Thyroid gland (tissue), 4 donors: ENCODE results near the gene ZNF423. TPM values are rescaled to one million over a fixed set of nuclear protein-coding genes. Genes with fewer than 3 reads are reported as not detected.

ENCODE experiments used
- DNase-seq, 2 donors: peaks; one replicate each; pipeline ENCODE4 v3.0.0-alpha.2; 2019
- H3K27ac ChIP-seq, 3 donors: fragments of 200-600 bp; sonication (generic); 1 replicate in 2 of 3; 2 replicates in 1 of 3; pipeline ENCODE4 v1.5.1; 2016 to 2019; ENCODE audit warnings: mild to moderate bottlenecking in 1 of 3, moderate library complexity in 1 of 3
- H3K27me3 ChIP-seq: fragments of 200-600 bp; sonication (generic); one replicate; pipeline ENCODE4 v1.5.1; 2019
- H3K36me3 ChIP-seq, 2 donors: fragments of 200-600 bp; sonication (generic); one replicate each; pipeline ENCODE4 v1.5.1; 2016 to 2019
- H3K4me1 ChIP-seq, 2 donors: fragments of 200-600 bp; sonication (generic); one replicate each; pipeline ENCODE4 v1.5.1; 2017 to 2019
- H3K4me3 ChIP-seq, 3 donors: fragments of 200-600 bp; sonication (generic); replicated peaks in 1 of 3; 1 replicate in 2 of 3; 2 replicates in 1 of 3; pipeline ENCODE4 v1.5.1; 2016; ENCODE audit warnings: mild to moderate bottlenecking in 1 of 3
- H3K9me3 ChIP-seq: fragments of 200-600 bp; sonication (generic); one replicate; pipeline ENCODE4 v1.5.1; 2017
- CTCF ChIP-seq, 6 experiments: fragments of 200-600 bp in 3 of 6; fragments of 450-650 bp in 3 of 6; sonication (generic) in 3 of 6; IDR thresholded peaks; one replicate each; pipeline ENCODE4 v1.5.1; 2016 to 2019; ENCODE audit warnings: antibody characterized with exemption in 6 of 6, mild to moderate bottlenecking in 2 of 6, inconsistent platforms in 1 of 6, moderate library complexity in 1 of 6
- POLR2A ChIP-seq, 2 donors: fragments of 450-650 bp; IDR thresholded peaks; one replicate each; pipeline ENCODE4 v1.6.1; 2017; ENCODE audit warnings: antibody characterized with exemption in 2 of 2, mild to moderate bottlenecking in 2 of 2, moderate library complexity in 1 of 2
- WGBS, 2 donors: methylation state at CpG; one replicate each; pipeline ENCODE4 v1.1.5; 2017; 5-methylcytosine and 5-hydroxymethylcytosine counted together
- intact Hi-C: fragments of 100-400 bp; cut with DNase I; formaldehyde crosslinking; loops from one replicate; pipeline ENCODE4 v1.15.1; 2023
- total RNA-seq, 4 donors: library from RNA; depleted of rRNA; stranded (reverse); fragments of >200 nt; gene quantifications; one replicate each; pipeline ENCODE4 v1.2.3, GENCODE V29; 2016

Gene ZNF423
- total RNA-seq, 4 donors from 2014 or later = 7.4 to 10.0 (median 8.5) TPM

DNA sequence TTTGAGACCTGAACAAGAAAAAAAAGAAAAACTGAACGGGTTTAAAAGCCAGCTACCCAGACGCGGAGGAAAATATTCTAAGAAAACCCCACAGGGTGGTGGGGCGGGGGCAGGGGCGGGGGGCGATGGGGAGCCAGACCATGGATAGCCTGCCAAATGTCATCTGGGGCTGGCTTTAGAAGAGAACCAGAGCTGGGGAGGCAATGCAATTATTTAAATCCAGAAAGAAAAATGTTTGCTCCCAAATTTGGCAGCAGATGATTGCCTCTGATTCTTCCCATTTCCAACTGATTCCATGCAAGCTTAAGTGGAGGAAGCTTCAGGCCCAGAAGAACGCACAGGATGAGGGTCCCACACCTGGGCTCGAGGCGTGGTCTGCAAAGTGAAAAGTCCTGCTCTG, 34.8 kb downstream of the ZNF423 start:
- H3K4me1 ChIP-seq = peaks cover 0 to 16% of the 10 kb centered on the region in 2 donors
- no peak overlapping the region for H3K4me3 ChIP-seq
- TF ChIP-seq CTCF (IDR thresholded peaks at IDR 0.05) (no peak), POLR2A (IDR thresholded peaks at IDR 0.05) (no peak)
- no peaks in the 10 kb centered on the region for H3K9me3 ChIP-seq
- WGBS, 2 donors = 80 to 86% methylated on average over 9 of the region's 9 CpGs
- no peak for DNase-seq
- H3K27me3 ChIP-seq = no peaks in the 10 kb centered on the region
- intact Hi-C loops = no loop called here
- no peaks in the 10 kb centered on the region for H3K36me3 ChIP-seq
- H3K27ac ChIP-seq = no peak overlapping the region

DNA sequence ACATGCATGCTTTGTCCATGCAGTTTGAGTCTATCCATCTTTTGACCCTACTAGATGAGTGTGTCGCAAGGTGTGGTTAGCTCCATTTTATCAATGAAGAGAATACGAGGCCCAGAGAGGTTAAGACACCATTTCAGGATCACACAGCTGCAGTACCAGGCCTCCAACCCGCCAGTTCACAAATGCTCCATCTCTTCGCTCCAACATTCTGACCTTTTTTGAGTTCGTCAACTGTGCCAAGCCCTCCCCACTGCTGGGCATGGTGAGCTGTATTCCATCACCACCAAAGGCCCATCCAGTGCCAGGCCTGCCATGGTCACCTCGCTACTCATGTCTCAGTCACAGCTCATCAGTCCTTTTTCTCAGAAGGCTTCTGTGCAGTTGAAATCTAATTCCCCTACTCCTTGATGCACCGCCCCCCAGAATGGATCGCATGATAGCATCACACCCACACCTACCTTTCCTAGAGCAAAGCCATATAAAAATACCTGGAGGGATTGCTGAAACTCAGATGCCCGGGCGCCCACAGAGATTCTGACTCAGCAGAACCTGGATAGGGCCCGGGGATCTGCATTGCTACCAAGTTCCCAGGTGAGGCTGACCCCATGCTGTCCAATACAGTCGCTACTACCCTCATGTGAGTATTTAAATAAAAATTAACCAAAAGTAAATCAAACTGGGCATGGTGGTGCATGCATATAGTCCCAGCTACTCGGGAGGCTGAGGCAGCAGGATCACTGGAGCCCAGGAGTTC, 38.0 kb downstream of the ZNF423 start:
- intact Hi-C loops = no loop called here
- Histone ChIP-seq H3K27me3 (no peaks in the 10 kb centered on the region), H3K36me3 (no peaks in the 10 kb centered on the region), H3K4me1 (peaks cover 0 to 6% of the 10 kb centered on the region in 2 donors), H3K9me3 (no peaks in the 10 kb centered on the region), H3K4me3 (no peak overlapping the region), H3K27ac (no peak overlapping the region)
- DNase-seq = no peak
- TF ChIP-seq POLR2A (IDR thresholded peaks at IDR 0.05) = no peak
- TF ChIP-seq CTCF (IDR thresholded peaks at IDR 0.05) = no peak
- 94% methylated on average over 13 of the region's 13 CpGs for WGBS, 2 donors

GRCh38 chr16:49816875-49817274, 39.0 kb downstream of the ZNF423 start:
- Histone ChIP-seq H3K4me1 (peaks cover 0 to 6% of the 10 kb centered on the region in 2 donors), H3K27me3 (no peaks in the 10 kb centered on the region), H3K27ac (no peak overlapping the region), H3K9me3 (no peaks in the 10 kb centered on the region), H3K36me3 (no peaks in the 10 kb centered on the region), H3K4me3 (no peak overlapping the region)
- DNase-seq = no peak
- intact Hi-C loops = no loop called here
- TF ChIP-seq CTCF (IDR thresholded peaks at IDR 0.05) (no peak), POLR2A (IDR thresholded peaks at IDR 0.05) (no peak)
- WGBS, 2 donors = 73 to 76% methylated on average over 8 of the region's 8 CpGs

GRCh38 chr16:49811644-49812334, 44.1 kb downstream of the ZNF423 start:
- TF ChIP-seq POLR2A (IDR thresholded peaks at IDR 0.05) (no peak), CTCF (IDR thresholded peaks at IDR 0.05) (no peak)
- Histone ChIP-seq H3K27me3 (no peaks in the 10 kb centered on the region), H3K27ac (no peak overlapping the region), H3K4me3 (no peak overlapping the region), H3K9me3 (no peaks in the 10 kb centered on the region), H3K36me3 (no peaks in the 10 kb centered on the region), H3K4me1 (peaks cover 0 to 12% of the 10 kb centered on the region in 2 donors)
- intact Hi-C loops = no loop called here
- WGBS, 2 donors = 60 to 68% methylated on average over 6 to 9 of the region's 13 CpGs
- DNase-seq = no peak

DNA sequence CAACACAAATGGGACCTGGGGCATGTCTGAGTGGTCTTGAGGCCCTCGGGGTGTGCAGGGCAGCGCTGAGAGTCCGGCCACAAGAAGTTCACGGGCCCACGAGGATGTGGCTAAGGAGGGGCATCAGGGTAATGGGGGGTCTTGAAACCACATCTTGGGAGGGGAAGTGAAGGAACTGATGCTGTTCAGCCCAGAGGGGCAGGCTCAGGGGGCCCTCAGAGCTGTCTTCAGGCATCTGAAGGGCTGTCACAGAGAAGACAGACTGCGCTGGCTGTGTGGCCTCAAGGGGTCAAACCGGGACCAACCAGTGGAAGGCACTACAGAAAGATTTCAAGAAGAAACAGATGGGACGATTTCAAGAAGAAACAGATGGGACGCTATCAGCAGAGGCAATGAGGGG, 45.1 kb downstream of the ZNF423 start:
- Histone ChIP-seq H3K27me3 (no peaks in the 10 kb centered on the region), H3K36me3 (no peaks in the 10 kb centered on the region), H3K9me3 (no peaks in the 10 kb centered on the region), H3K4me3 (no peak overlapping the region), H3K4me1 (peaks cover 0 to 12% of the 10 kb centered on the region in 2 donors), H3K27ac (no peak overlapping the region)
- DNase-seq = no peak
- 62 to 71% methylated on average over 9 of the region's 9 CpGs for WGBS, 2 donors
- intact Hi-C loops = no loop called here
- TF ChIP-seq CTCF (IDR thresholded peaks at IDR 0.05) (no peak), POLR2A (IDR thresholded peaks at IDR 0.05) (no peak)
